ENCODE measurements around the gene FRMD3.
A peak's percentile ranks its signal among the peaks of the same experiment; 100 is the strongest.

FRMD3 gene

GRCh38 chr9:83538172-83538889 lies at the start of gene FRMD3:
FRMD3 (minus strand) TSS chr9:83538401; CDS start chr9:83538231, 170 bp downstream.
- Histone ChIP-seq H3K9me3 (ENCODE audit: control insufficient read depth, insufficient read depth, low read length) (no peaks in the 10 kb centered on the region), H3K4me3 (ENCODE audit: low read depth, low read length) (peak within 1 kb of the TSS; percentile 75), H3K9ac (ENCODE audit: low read depth, low read length) (no peak within 1 kb of the TSS), H3K4me1 (ENCODE audit: control insufficient read depth, insufficient read depth, low read length) (peaks cover 5% of the 10 kb centered on the region; the same call in 1 of the 2 replicates), H3K36me3 (ENCODE audit: control insufficient read depth, insufficient read depth, low read length) (no peaks in the 10 kb centered on the region), H3K27me3 (ENCODE audit: control insufficient read depth, insufficient read depth, low read length) (peaks cover 60% of the 10 kb centered on the region), H3K27ac (ENCODE audit: low read depth, low read length) (no peak within 1 kb of the TSS)

DNA sequence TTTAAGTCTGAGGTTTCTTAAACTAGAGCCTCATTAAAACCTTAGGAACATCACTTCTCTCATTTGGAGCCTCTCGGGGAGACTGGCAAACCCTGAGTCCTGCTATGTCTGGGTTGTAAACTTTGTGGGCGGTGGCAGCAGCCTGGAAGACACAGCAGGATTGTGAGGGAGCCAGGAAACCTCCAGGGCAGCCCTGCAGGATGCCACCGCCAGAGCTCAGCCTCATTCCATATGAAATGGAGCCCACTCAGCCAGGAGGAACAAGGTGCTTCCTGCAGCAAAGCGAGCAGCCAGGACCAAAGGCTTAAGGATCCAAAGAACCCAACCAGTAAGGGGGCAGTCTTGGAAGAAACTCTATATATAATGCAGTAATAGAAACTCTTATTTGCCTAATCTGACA lies 46.8 kb upstream of the FRMD3 start:
- Histone ChIP-seq H3K27ac (ENCODE audit: low read depth, low read length) (no peak overlapping the region), H3K4me1 (ENCODE audit: control insufficient read depth, insufficient read depth, low read length) (peaks cover 12% of the 10 kb centered on the region), H3K36me3 (ENCODE audit: control insufficient read depth, insufficient read depth, low read length) (no peaks in the 10 kb centered on the region), H3K27me3 (ENCODE audit: control insufficient read depth, insufficient read depth, low read length) (no peaks in the 10 kb centered on the region), H3K9ac (ENCODE audit: low read depth, low read length) (no peak overlapping the region), H3K9me3 (ENCODE audit: control insufficient read depth, insufficient read depth, low read length) (no peaks in the 10 kb centered on the region), H3K4me3 (ENCODE audit: low read depth, low read length) (no peak overlapping the region)

- Histone ChIP-seq H3K4me3 (ENCODE audit: low read depth, low read length) (no peak overlapping the region), H3K9me3 (ENCODE audit: control insufficient read depth, insufficient read depth, low read length) (no peaks in the 10 kb centered on the region), H3K9ac (ENCODE audit: low read depth, low read length) (no peak overlapping the region), H3K4me1 (ENCODE audit: control insufficient read depth, insufficient read depth, low read length) (peaks cover 12% of the 10 kb centered on the region), H3K27ac (ENCODE audit: low read depth, low read length) (no peak overlapping the region), H3K27me3 (ENCODE audit: control insufficient read depth, insufficient read depth, low read length) (no peaks in the 10 kb centered on the region), H3K36me3 (ENCODE audit: control insufficient read depth, insufficient read depth, low read length) (no peaks in the 10 kb centered on the region)
Observed at GRCh38 chr9:83583151-83584014, 45.2 kb upstream of the FRMD3 start.

DNA sequence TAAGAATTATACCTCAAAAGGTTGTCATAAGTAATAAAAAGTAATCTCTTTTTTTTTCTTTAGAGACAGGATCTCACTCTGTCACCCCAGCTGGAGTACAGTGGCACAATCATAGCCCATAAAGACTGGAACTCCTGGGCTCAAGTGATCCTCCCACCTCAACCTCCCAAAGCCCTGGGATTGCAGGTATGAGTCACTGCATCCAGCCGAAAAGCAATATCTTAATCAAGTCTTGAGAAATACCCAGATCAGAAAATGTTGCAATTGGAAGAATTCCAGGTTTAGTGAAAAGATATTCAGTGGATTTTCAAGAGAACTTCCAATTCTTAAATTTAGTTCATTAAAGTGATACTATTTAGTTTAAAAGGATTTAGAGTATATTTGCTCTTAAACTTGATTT lies 43.8 kb upstream of the FRMD3 start:
- Histone ChIP-seq H3K4me1 (ENCODE audit: control insufficient read depth, insufficient read depth, low read length) (peaks cover 12% of the 10 kb centered on the region), H3K4me3 (ENCODE audit: low read depth, low read length) (no peak overlapping the region), H3K36me3 (ENCODE audit: control insufficient read depth, insufficient read depth, low read length) (no peaks in the 10 kb centered on the region), H3K27ac (ENCODE audit: low read depth, low read length) (no peak overlapping the region), H3K9me3 (ENCODE audit: control insufficient read depth, insufficient read depth, low read length) (no peaks in the 10 kb centered on the region), H3K27me3 (ENCODE audit: control insufficient read depth, insufficient read depth, low read length) (no peaks in the 10 kb centered on the region), H3K9ac (ENCODE audit: low read depth, low read length) (no peak overlapping the region)

GRCh38 chr9:83574482-83574881 lies 36.3 kb upstream of the FRMD3 start:
- Histone ChIP-seq H3K27ac (ENCODE audit: low read depth, low read length) (no peak overlapping the region), H3K4me1 (ENCODE audit: control insufficient read depth, insufficient read depth, low read length) (no peaks in the 10 kb centered on the region), H3K9ac (ENCODE audit: low read depth, low read length) (no peak overlapping the region), H3K9me3 (ENCODE audit: control insufficient read depth, insufficient read depth, low read length) (no peaks in the 10 kb centered on the region), H3K36me3 (ENCODE audit: control insufficient read depth, insufficient read depth, low read length) (no peaks in the 10 kb centered on the region), H3K4me3 (ENCODE audit: low read depth, low read length) (no peak overlapping the region), H3K27me3 (ENCODE audit: control insufficient read depth, insufficient read depth, low read length) (no peaks in the 10 kb centered on the region)

- no peaks in the 10 kb centered on the region for H3K4me1 ChIP-seq (ENCODE audit: control insufficient read depth, insufficient read depth, low read length)
- no peak overlapping the region for H3K4me3 ChIP-seq (ENCODE audit: low read depth, low read length)
- no peaks in the 10 kb centered on the region for H3K27me3 ChIP-seq (ENCODE audit: control insufficient read depth, insufficient read depth, low read length)
- no peaks in the 10 kb centered on the region for H3K36me3 ChIP-seq (ENCODE audit: control insufficient read depth, insufficient read depth, low read length)
- H3K9me3 ChIP-seq (ENCODE audit: control insufficient read depth, insufficient read depth, low read length), result no peaks in the 10 kb centered on the region
- H3K27ac ChIP-seq (ENCODE audit: low read depth, low read length), result no peak overlapping the region
- H3K9ac ChIP-seq (ENCODE audit: low read depth, low read length), result no peak overlapping the region
Observed at GRCh38 chr9:83572524-83572923, 34.3 kb upstream of the FRMD3 start.

- no peaks in the 10 kb centered on the region for H3K36me3 ChIP-seq (ENCODE audit: control insufficient read depth, insufficient read depth, low read length)
- no peaks in the 10 kb centered on the region for H3K9me3 ChIP-seq (ENCODE audit: control insufficient read depth, insufficient read depth, low read length)
- no peak overlapping the region for H3K9ac ChIP-seq (ENCODE audit: low read depth, low read length)
- H3K4me1 ChIP-seq (ENCODE audit: control insufficient read depth, insufficient read depth, low read length), result no peaks in the 10 kb centered on the region
- no peak overlapping the region for H3K4me3 ChIP-seq (ENCODE audit: low read depth, low read length)
- no peak overlapping the region for H3K27ac ChIP-seq (ENCODE audit: low read depth, low read length)
- no peaks in the 10 kb centered on the region for H3K27me3 ChIP-seq (ENCODE audit: control insufficient read depth, insufficient read depth, low read length)
Observed at GRCh38 chr9:83570359-83570758, 32.2 kb upstream of the FRMD3 start.

- Histone ChIP-seq H3K4me3 (ENCODE audit: low read depth, low read length) (no peak overlapping the region), H3K9ac (ENCODE audit: low read depth, low read length) (no peak overlapping the region), H3K27ac (ENCODE audit: low read depth, low read length) (no peak overlapping the region), H3K4me1 (ENCODE audit: control insufficient read depth, insufficient read depth, low read length) (no peaks in the 10 kb centered on the region), H3K36me3 (ENCODE audit: control insufficient read depth, insufficient read depth, low read length) (no peaks in the 10 kb centered on the region), H3K27me3 (ENCODE audit: control insufficient read depth, insufficient read depth, low read length) (no peaks in the 10 kb centered on the region), H3K9me3 (ENCODE audit: control insufficient read depth, insufficient read depth, low read length) (no peaks in the 10 kb centered on the region)
Observed at GRCh38 chr9:83569326-83569725, 31.1 kb upstream of the FRMD3 start.

DNA sequence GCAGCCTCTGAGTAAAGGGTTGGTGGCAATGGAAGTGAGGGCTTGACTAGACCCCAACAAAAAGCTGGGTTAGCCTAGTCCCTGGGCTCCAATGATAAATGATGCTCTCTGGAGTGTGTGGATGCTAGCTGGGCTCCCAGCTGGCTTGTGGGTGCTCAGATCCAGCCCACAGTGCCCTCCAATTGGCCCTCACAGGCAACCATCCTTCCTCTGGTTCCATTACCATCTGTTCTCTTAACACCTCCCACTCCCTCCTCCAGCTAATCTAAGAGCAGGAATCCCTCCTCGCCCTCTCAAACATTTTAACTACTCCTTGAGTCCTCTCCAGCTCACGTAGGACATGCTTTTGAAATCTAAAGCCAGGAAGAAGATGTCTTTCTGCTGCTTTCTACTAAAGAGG lies 25.2 kb upstream of the FRMD3 start:
- Histone ChIP-seq H3K27ac (ENCODE audit: low read depth, low read length) (no peak overlapping the region), H3K9me3 (ENCODE audit: control insufficient read depth, insufficient read depth, low read length) (no peaks in the 10 kb centered on the region), H3K4me3 (ENCODE audit: low read depth, low read length) (no peak overlapping the region), H3K36me3 (ENCODE audit: control insufficient read depth, insufficient read depth, low read length) (no peaks in the 10 kb centered on the region), H3K27me3 (ENCODE audit: control insufficient read depth, insufficient read depth, low read length) (no peaks in the 10 kb centered on the region), H3K4me1 (ENCODE audit: control insufficient read depth, insufficient read depth, low read length) (no peaks in the 10 kb centered on the region), H3K9ac (ENCODE audit: low read depth, low read length) (no peak overlapping the region)

- Histone ChIP-seq H3K27ac (ENCODE audit: low read depth, low read length) (no peak overlapping the region), H3K9ac (ENCODE audit: low read depth, low read length) (no peak overlapping the region), H3K9me3 (ENCODE audit: control insufficient read depth, insufficient read depth, low read length) (no peaks in the 10 kb centered on the region), H3K4me3 (ENCODE audit: low read depth, low read length) (no peak overlapping the region), H3K4me1 (ENCODE audit: control insufficient read depth, insufficient read depth, low read length) (no peaks in the 10 kb centered on the region), H3K36me3 (ENCODE audit: control insufficient read depth, insufficient read depth, low read length) (no peaks in the 10 kb centered on the region), H3K27me3 (ENCODE audit: control insufficient read depth, insufficient read depth, low read length) (no peaks in the 10 kb centered on the region)
Observed at GRCh38 chr9:83560169-83560826, 22.1 kb upstream of the FRMD3 start.

- H3K9ac ChIP-seq (ENCODE audit: low read depth, low read length), result no peak overlapping the region
- no peak overlapping the region for H3K4me3 ChIP-seq (ENCODE audit: low read depth, low read length)
- no peaks in the 10 kb centered on the region for H3K4me1 ChIP-seq (ENCODE audit: control insufficient read depth, insufficient read depth, low read length)
- no peaks in the 10 kb centered on the region for H3K36me3 ChIP-seq (ENCODE audit: control insufficient read depth, insufficient read depth, low read length)
- H3K27me3 ChIP-seq (ENCODE audit: control insufficient read depth, insufficient read depth, low read length), result no peaks in the 10 kb centered on the region
- H3K9me3 ChIP-seq (ENCODE audit: control insufficient read depth, insufficient read depth, low read length), result no peaks in the 10 kb centered on the region
- H3K27ac ChIP-seq (ENCODE audit: low read depth, low read length), result no peak overlapping the region
Observed at GRCh38 chr9:83557771-83558170, 19.6 kb upstream of the FRMD3 start.
